NCI-H446 (cell line): ENCODE data around the gene TRIO.
A peak's percentile ranks its signal among the peaks of the same experiment; 100 is the strongest.

Source experiments
- DNase-seq, 2 experiments: peaks; one replicate each; lab custom pipeline; 2025; lab: John Stamatoyannopoulos, UW

Gene TRIO

DNA sequence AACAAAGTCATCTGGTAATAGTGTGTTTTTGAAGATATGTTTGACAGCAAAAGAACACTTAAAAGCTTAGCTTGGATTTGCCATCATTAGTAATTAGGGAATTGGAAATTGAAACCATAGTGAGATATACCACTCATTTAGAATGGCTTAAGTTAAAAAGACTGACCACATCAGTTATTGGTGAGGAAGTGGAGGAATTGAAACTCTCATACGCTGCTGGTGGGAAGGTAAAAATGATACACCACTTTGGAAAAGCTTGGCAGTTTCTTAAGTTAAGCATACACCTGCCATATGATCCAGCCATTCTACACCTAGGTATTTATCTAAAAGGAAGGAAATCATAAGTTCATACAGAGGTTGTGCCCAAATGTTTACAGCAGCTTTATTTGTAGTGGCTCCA lies 213.2 kb downstream of the TRIO start:
- no peak for DNase-seq

DNA sequence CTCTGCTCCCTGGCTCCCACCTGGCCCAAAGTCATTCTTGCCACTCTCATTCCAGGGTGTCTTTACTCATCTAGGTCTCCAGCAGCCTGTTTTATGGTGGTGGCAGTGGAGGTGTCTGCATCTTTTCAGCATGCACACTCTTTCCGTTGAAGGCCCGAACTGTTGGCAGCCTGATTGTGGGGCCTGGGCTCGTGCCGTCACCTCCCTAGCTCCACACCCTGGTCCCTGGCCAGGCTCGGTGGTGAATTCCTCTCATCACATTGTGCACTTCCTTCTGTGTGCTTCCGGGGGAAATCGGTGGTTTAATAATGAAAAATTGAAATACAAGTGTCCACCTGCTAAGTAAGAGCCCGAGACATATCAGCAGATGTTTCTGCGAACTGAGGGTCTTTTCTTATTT lies 214.3 kb downstream of the TRIO start:
- DNase-seq, result no peak

DNA sequence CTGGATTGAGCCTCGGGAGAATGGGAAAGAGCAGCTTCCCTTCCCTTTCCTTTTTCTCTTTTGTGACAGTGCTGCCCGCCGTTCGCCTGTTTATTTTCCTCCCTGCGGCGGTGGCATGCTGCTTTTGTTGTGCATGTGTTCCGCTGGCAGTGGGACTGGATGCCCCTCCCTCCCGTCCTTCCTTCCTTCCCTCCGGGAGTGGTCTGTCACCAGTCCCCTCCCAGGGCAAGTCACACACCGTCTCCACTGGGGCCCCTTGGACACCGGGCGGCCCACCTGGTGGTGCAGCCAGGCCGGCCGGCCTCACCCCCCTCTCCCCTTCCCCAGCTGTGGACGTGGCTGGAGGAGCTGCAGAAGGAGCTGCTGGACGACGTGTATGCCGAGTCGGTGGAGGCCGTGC lies 214.7 kb downstream of the TRIO start:
- no peak for DNase-seq

DNA sequence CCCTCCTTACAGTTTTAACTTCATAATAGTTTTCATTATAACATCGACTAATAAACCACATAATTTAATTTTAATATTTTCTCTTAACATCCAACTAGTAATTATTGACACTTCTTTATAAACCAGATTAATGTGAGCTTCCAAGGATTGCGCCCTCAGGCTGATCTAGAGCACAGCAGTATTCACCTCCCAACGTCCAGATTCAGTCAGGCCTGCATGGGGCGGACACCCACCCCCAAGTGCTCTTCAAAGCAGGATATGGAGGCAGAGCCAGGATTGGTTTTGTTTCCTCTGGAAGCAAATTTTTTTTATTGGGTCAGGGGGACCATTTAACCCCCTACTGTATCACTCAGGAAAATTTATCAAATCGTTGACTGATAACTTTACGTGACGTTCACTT lies 215.4 kb downstream of the TRIO start:
- DNase-seq, result no peak

DNA sequence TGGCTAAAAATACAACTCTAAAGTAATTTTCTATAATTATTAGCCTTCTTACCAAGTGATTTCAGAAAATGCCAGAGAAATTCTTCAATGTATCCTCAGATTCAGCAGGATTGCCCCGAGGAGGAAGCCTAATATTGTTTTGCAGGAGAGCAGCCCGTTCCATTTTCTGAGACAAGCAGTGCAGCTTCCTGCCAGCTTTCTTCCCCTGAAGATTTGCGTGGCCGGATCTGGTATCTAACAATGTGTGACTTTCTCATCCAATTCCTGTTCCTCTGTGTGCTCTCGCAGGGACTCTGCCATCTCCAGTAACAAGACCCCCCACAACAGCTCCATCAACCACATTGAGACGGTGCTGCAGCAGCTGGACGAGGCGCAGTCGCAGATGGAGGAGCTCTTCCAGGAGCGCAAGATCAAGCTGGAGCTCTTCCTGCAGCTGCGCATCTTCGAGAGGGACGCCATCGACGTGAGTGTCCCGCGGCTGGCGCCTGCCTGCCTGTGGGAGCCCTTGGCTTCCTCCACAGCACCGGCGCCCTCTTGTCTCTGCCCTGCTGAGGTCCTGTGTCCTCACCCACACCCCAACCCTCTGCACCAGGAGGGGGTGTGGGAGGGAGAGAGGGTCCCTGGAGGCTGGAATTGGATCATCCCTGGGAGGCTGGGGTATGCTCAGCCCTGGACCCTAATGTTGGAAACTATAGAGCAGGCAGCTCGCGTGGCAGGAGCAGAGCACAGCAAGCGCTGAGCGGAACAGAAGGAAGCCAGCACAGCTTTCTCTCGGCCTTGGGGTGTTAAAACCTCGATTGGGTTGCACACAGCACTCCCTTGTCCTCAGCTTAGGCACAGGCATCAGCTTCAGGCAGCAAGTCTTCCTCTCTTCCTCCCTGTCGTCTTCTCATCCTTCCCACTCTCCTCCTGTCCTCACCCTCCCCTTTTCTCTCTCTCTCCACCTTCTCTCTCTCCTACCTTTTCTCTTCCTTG lies 216.2 kb downstream of the TRIO start:
- no peak for DNase-seq

DNA sequence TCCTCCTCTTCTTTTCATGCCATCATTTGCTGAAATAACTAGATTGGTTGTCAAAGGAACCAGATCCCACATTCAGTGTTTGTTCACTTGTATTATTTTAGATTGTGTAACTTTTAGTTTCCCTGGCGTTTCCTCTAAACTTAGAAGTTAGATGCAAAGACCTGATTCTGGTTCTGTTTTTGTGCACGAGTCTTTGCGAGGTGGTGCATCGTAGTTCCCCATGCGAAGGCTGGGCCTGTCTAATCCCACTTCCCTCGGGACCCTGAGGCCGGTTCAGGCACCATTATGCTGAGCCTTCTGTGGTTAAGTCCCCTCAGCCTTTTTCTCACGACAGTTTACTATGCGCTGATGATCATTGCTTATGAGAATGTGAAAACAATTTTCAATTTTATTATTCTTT lies 219.3 kb downstream of the TRIO start:
- no peak for DNase-seq

DNA sequence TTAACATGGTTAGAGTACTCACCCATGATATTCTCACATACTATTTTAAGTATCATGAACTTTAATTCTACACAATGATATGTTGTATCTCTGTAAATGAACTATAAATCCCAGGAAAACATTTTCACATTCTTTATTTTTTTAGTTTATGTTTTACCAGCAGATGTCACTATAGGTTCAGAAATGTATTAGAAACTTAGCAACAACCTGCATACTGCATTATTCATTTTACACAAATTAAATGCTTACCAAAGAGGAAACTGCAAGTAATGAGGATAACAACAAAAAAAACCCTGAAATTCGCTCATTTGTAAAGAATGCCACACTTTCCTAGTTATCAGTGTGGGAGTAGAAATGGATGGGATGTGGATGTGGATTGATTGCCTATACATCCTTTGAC lies 221.0 kb downstream of the TRIO start:
- DNase-seq, result peak in 1 of 2 experiments; percentile 17

DNA sequence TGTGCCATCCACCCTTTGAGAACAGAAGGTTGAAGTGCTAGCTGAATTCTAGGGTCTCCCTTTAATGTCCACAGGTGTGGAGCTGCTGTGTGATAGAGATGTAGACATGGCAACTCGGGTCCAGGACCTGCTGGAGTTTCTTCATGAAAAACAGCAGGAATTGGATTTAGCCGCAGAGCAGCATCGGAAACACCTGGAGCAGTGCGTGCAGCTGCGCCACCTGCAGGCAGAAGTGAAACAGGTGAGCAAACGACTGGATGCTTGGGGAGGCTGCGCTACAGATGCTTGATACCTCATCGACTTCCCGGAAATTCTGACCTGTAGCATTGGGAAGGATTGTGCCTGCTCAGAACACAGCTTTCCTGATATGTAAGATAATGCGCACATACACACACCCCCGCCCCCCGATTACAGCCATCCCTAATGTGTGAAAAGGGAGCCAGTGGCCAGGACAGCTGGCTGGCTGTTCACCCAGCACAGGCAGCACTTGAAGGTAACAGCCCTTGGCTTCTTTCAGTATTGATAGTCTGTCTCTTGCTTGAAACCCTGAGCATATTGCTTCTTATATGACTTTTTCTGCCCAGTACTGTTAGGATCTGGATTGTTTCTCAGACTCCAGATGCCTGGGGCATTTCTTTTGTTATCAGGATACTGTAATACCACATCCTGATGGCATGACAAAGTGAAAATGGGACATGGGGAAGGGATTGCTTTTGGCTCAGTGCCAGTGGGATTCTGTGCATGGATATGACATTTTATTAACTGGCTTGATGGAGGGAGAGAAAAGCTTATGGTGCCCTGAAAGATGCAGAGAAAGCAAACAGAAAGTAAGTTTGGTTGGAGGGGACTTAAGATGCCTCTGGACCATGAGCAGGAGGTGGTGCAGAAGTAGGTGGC lies 221.7 kb downstream of the TRIO start:
- DNase-seq, result no peak

DNA sequence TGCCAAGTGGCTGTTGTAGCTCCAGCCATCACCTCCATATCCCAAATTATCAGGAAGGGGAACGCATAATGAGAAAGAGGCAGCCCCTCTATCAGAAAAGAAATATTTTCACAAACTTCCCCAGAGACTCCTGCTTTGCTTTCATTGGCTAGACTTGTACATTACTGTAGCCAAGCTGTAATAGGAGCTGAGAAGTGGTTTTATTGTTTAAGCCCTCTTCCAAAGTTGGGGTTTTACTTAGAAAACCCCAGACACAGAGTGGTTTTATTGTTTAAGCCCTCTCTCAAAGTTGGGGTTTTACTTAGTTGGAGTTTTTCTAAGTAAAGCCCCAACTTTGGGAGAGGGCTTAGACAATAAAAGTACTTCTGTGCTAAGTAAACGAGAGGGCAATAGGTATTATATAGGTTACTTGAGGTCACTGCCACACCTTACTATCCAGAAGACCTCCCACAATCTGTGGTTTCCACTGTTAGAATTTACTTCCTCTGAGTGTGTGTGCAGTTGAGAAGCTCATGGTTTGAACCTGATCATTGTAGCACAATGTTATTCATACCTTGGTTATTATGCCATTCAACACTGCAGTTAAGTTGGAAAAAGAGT lies 222.8 kb downstream of the TRIO start:
- no peak for DNase-seq

DNA sequence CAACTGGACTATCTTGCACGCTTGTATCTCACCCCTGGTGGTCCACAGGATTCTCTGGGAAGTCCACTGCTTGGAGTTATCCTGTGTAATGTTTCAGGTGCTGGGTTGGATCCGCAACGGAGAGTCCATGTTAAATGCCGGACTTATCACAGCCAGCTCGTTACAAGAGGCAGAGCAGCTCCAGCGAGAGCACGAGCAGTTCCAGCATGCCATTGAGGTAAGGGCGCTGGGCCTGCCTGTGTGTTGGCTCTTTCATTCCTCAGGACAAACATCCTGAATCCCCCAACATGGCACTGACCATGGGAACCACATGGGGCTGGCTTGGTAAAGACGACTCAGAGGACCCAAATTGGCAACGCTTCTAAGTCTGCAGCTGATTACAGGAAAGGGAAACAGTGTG lies 223.6 kb downstream of the TRIO start:
- no peak for DNase-seq

DNA sequence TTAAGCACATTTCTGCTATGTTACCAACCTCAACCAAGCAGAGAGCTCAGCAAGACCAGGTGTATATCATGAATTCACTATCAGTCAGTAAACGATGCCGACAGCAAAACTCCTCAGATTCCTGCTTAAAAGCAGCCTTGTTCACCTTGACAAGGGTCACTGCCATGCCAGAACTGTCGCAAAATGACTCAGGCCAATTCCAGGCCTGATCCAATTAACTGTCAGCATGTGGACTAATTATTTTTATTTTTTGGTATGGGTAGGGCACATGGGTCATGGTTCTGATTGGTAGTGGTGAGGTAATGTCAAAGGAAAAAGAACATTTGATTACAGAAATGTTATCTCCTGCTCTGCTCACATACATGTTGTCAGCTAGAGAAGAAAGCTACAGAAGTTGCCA lies 224.2 kb downstream of the TRIO start:
- no peak for DNase-seq

DNA sequence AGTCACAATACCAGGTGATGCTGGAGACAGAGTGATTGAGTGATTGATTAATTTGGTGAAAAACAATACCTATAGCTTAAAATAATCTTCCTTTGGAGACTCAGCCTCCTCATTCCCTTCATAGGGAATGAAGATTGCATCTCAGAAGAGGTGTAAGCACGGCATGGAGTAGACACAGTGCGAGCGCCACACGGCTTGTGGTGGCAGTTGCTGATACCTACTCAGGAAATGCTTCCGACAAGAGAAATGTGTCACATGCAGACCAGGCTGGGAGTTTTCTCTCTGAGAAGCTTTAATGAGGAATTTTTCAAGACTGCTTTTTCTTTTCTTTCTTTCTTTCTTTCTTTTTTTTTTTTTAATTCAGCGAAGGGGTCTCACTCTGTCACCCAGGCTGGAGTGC lies 226.6 kb downstream of the TRIO start:
- DNase-seq, result no peak

DNA sequence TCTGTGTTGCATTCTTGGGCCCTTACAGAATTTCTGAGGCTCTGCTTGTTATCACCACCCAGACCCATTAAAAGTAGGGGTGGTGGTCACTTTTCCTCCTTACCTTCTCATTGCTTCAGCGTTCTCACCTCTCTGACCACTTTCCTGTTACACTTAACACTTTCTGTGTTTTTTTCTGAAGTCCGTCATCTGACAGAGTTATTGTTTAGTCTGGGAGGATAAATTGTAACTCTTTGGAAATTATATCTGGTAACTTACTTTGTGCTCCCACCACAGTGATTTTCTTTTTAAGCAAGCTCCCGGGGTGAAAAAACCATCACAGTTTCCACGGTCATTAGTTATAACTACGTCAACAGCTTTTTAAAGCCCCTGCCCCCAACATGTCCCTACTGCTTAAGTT lies 227.2 kb downstream of the TRIO start:
- no peak for DNase-seq

DNA sequence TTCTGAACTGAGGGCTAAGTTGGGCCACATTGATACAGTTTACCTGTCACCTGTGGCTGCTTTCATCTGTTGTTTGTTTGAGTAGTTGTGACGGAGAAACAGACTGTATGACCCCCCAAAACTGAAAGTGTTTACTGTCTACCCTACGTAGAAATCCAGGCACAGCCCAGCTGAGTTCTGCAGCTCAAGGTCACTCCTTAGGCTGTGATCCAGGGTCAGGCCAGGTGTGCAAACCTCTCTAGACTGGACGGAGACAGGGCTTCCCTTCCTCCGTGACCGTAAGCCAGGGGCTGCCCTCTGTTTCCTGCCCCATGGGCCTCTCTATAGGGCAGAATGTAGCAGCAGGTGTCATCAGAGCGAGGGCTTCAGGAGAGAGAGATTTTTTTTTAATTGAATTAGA lies 230.5 kb downstream of the TRIO start:
- DNase-seq, result no peak

DNA sequence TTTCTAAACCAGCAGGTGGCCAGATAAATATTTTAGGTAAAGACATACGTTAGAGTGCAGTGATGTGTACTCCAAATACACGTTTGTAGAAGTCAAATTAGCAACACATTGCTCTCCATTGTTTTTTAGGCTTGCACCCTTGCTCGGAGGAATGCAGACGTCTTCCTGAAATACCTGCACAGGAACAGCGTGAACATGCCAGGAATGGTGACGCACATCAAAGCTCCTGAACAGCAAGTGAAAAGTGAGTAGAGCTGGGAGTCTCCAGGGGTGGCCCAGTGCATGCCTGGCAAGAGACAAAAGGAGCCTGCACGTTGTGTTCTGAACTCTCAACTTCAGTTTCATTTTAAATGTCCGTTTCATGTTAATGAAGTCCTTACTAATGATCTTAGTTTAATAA lies 231.0 kb downstream of the TRIO start:
- DNase-seq, result no peak

DNA sequence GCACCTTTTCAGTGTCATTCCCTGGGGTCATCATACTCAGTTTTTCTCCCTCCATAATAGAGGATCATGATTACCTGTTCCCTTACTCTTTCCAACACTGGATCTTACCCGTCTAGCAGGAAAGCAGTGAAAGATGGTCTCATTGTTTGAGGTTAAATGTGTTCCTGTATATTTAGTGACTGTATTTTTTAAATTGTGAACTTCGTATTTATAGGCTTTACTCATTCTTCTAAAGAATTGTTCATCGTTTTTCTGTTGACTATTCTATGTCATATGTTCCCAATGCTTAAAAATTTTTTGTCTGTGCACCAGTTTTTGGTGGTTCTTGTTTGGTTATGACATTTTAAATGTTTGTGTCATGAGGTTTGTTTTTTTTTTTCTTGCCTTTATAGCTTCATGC lies 233.6 kb downstream of the TRIO start:
- no peak for DNase-seq

DNA sequence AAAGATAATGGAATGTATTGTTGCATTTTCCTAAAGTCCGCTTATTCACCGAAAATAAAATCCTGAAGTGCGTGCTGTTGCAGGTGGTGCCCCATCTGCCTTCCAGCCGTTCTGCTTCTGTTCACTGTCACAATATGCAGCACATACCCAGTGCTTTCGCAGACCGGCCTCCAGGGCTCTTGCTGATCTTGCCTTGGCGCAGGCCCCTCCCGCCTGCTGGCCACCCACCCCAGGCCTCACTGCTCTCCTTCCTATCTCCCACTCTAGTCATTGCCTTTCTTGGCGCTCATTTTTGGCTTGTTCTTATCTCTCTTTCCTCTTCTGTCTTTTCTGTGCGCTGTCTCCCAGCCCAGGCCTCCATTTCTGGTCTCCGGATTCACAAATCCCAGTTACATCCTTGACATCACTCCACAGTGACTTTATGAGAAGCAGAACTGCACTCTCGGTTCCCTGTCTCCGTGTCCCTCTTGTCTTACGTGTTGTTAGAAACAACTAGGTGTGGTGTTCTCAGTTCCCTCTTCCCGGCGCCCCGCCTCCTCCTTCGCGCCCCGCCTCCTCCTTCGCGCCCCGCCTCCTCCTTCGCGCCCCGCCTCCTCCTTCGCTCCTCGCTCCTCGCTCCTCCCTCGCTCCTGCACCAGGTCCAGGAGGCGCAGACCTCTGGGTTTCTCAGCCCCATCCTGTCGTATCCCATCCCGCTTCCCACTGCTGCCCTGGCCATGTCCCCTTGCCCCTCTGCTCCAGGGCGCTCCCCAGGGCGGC lies 236.8 kb downstream of the TRIO start:
- DNase-seq, result no peak

DNA sequence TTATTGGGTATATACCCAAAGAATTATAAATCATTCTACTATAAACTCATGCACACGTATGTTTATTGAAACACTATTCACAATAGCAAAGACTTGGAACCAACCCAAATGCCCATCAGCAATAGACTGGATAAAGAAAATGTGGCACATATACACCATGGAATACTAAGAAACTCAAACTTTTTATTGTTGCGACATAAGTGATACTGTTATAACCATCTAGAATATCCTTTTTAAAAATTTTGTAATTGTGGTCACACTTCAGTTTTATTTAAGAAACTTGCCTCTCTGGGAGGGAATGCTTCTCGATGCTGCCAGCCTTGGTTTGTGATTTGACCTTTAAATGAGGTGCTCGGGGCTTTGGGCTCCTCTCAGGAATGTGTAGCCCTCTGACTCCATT lies 237.6 kb downstream of the TRIO start:
- no peak for DNase-seq

DNA sequence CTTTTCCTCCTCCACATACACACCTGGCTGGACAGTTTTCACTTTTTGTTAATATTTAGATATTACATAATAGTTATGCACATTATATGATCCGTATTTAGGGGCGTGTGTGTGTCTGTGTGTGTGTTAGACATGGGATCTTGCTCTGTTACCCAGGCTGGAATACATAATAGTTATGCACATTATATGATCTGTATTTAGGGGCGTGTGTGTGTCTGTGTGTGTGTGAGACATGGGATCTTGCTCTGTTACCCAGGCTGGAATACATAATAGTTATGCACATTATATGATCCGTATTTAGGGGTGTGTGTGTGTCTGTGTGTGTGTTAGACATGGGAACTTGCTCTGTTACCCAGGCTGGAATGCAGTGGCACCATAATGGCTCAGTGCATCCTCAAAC lies 239.5 kb downstream of the TRIO start:
- DNase-seq, result no peak

DNA sequence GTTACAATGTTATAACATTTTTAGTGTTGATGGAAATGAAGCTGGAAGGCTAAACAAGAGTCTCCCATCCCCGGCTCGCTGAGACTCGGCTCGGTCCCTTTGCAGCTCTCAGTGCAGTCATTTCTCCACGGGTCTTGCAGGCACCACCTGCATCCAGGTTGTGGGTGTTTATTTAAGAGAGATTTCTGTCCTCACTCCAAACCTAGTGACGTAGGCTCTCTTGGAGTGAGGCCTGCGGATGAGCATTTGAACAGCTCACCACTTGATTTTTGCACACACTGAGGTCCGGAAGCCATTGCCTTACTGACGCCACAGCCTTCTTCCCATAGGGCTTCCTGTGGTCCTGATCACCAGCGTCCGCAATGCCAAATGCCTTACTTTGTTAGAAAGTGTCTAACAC lies 240.8 kb downstream of the TRIO start:
- DNase-seq, result no peak

DNA sequence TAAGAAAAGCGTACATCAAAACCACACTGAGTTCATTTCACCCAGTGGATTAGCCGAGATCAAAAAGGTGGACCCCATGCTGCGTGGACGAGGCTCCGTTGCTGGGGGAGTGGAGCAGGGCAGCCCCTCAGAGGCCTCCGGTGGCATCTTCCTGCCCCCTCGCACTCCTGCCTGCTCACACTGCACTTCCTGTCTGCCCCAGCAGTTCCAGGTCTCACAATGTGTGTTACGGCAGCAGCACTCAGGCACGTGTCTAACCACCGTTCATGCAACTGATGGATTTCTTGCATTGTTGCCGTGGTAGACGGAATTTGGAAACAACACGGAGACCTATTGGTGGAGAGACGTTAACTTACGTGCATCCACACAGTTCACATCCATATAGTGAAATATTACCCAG lies 241.9 kb downstream of the TRIO start:
- no peak for DNase-seq
